HEK293 (cell line): Measurements from ENCODE around the gene KRAS.

Source experiments
- GLIS2 ChIP-seq: fragments of 450-650 bp; formaldehyde crosslinking; IDR thresholded peaks from 2 replicates; pipeline ENCODE4 v1.5.1; 2016; ENCODE audit warnings: missing biosample characterization, missing genetic modification characterization
- HOXA7 ChIP-seq: sonication (generic); formaldehyde crosslinking; IDR thresholded peaks from 2 replicates; pipeline ENCODE4 v1.8.1; 2022; ENCODE audit warnings: missing genetic modification reagents, borderline replicate concordance
- ZNF239 ChIP-seq: fragments of 450-650 bp; formaldehyde crosslinking; IDR thresholded peaks from 2 replicates; pipeline ENCODE4 v1.5.1; 2016; ENCODE audit warnings: missing biosample characterization, missing genetic modification characterization
- TF ChIP-seq, protein P1 (sequence below): fragments of 450-650 bp; formaldehyde crosslinking; IDR thresholded peaks from 2 replicates; pipeline ENCODE4 v1.5.1; 2017; ENCODE audit warnings: missing biosample characterization, missing genetic modification characterization

DNA sequence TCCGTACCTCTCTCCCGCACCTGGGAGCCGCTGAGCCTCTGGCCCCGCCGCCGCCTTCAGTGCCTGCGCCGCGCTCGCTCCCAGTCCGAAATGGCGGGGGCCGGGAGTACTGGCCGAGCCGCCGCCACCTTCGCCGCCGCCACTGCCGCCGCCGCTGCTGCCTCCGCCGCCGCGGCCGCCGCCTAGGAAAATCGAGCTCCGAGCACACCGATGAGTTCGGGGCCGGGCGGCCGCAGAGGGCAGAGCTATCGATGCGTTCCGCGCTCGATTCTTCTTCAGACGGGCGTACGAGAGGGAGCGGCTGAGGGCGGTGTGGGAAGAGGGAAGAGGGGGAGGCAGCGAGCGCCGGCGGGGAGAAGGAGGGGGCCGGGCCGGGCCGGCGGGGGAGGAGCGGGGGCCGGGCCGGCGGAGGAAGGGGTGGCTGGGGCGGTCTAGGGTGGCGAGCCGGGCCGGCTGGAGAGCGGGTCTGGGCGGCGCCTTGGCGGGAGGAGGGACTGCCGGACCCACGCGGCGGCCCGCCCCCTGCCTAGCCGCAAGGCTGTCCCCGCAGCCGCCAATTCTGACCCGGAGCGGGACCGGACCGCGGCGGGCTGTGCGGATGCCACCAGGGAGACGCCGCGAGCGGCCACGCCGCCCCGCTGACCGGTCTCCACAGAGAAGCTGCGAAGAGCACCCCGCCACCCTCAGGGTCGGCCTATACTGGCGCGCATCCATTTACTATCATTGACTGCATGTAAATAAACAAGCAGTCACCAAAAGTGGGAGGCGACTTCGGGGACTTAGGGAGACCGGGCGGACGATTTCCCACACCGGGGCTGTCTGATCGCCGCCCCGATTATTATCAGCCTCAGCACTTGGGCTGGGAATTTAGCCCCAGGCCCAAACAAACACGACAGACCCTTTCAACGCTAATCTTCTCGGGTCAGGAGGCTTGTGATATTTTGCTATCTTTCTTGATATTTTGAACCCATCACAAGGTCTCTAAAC, at the start of gene KRAS:
- TF ChIP-seq, protein P1, sequence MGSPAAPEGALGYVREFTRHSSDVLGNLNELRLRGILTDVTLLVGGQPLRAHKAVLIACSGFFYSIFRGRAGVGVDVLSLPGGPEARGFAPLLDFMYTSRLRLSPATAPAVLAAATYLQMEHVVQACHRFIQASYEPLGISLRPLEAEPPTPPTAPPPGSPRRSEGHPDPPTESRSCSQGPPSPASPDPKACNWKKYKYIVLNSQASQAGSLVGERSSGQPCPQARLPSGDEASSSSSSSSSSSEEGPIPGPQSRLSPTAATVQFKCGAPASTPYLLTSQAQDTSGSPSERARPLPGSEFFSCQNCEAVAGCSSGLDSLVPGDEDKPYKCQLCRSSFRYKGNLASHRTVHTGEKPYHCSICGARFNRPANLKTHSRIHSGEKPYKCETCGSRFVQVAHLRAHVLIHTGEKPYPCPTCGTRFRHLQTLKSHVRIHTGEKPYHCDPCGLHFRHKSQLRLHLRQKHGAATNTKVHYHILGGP (tag by site-specific recombination), result no peak
- TF ChIP-seq ZNF239 (tag by site-specific recombination) (no peak), GLIS2 (tag by site-specific recombination) (peak; percentile 86), HOXA7 (CRISPR knock-in tag) (no peak)
